Measurements from ENCODE around the gene DQX1. TPM values are rescaled to one million over a fixed set of nuclear protein-coding genes. Genes with fewer than 3 reads are reported as not detected.

Gene DQX1
- total and polyA plus RNA-seq, 2 of the 8 experiments (the other 6 are each of a cell fraction or from before 2014, with no cell fraction given) = 0.76 to 1.1 TPM

DNA sequence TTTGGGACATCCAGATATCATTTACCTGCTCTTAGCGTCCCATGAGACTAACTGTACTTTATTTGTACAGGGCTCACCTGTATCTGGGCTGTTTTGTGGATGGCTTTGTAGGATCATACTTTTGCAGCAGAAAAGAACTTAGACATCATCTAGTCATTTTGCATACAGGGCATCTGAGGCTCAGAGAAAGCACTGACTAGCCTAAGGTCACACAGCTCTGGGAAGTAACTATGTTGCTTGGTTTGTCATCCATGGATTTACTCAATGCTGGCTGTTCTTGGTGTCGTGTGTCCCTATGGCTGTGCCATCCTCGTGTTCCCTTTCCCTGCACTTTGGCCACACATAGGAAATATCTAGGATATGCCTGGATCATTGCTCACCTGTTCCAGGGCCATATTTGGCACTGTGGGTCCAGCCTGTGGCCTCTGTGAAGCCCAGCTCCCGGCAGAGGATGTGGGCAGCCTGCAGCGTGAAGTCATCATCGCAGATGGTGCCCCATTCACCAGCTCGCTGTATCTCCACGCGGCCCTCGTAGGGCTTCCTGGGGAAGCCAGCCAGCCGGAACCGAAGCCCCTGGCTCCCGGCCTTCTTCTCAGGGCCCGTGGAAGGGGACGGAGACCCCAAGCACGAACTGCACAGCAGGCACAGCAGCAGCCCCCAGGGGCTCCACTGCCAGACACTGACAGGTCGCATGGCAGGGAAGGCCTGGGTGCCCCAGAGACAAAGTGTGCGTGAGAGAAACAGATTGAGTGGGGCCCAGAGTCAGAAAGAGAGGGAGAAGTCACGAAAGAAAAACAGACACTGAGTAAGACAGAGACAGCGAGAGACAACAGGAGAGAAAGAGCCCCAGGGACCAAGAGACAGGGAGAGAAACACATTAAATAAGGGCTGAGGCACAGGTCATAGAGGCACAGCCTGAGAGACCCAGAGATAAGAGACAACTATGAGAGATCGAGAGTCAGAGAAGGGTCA, 26.2 kb upstream of the DQX1 start (continued):
- TF ChIP-seq, protein P1, sequence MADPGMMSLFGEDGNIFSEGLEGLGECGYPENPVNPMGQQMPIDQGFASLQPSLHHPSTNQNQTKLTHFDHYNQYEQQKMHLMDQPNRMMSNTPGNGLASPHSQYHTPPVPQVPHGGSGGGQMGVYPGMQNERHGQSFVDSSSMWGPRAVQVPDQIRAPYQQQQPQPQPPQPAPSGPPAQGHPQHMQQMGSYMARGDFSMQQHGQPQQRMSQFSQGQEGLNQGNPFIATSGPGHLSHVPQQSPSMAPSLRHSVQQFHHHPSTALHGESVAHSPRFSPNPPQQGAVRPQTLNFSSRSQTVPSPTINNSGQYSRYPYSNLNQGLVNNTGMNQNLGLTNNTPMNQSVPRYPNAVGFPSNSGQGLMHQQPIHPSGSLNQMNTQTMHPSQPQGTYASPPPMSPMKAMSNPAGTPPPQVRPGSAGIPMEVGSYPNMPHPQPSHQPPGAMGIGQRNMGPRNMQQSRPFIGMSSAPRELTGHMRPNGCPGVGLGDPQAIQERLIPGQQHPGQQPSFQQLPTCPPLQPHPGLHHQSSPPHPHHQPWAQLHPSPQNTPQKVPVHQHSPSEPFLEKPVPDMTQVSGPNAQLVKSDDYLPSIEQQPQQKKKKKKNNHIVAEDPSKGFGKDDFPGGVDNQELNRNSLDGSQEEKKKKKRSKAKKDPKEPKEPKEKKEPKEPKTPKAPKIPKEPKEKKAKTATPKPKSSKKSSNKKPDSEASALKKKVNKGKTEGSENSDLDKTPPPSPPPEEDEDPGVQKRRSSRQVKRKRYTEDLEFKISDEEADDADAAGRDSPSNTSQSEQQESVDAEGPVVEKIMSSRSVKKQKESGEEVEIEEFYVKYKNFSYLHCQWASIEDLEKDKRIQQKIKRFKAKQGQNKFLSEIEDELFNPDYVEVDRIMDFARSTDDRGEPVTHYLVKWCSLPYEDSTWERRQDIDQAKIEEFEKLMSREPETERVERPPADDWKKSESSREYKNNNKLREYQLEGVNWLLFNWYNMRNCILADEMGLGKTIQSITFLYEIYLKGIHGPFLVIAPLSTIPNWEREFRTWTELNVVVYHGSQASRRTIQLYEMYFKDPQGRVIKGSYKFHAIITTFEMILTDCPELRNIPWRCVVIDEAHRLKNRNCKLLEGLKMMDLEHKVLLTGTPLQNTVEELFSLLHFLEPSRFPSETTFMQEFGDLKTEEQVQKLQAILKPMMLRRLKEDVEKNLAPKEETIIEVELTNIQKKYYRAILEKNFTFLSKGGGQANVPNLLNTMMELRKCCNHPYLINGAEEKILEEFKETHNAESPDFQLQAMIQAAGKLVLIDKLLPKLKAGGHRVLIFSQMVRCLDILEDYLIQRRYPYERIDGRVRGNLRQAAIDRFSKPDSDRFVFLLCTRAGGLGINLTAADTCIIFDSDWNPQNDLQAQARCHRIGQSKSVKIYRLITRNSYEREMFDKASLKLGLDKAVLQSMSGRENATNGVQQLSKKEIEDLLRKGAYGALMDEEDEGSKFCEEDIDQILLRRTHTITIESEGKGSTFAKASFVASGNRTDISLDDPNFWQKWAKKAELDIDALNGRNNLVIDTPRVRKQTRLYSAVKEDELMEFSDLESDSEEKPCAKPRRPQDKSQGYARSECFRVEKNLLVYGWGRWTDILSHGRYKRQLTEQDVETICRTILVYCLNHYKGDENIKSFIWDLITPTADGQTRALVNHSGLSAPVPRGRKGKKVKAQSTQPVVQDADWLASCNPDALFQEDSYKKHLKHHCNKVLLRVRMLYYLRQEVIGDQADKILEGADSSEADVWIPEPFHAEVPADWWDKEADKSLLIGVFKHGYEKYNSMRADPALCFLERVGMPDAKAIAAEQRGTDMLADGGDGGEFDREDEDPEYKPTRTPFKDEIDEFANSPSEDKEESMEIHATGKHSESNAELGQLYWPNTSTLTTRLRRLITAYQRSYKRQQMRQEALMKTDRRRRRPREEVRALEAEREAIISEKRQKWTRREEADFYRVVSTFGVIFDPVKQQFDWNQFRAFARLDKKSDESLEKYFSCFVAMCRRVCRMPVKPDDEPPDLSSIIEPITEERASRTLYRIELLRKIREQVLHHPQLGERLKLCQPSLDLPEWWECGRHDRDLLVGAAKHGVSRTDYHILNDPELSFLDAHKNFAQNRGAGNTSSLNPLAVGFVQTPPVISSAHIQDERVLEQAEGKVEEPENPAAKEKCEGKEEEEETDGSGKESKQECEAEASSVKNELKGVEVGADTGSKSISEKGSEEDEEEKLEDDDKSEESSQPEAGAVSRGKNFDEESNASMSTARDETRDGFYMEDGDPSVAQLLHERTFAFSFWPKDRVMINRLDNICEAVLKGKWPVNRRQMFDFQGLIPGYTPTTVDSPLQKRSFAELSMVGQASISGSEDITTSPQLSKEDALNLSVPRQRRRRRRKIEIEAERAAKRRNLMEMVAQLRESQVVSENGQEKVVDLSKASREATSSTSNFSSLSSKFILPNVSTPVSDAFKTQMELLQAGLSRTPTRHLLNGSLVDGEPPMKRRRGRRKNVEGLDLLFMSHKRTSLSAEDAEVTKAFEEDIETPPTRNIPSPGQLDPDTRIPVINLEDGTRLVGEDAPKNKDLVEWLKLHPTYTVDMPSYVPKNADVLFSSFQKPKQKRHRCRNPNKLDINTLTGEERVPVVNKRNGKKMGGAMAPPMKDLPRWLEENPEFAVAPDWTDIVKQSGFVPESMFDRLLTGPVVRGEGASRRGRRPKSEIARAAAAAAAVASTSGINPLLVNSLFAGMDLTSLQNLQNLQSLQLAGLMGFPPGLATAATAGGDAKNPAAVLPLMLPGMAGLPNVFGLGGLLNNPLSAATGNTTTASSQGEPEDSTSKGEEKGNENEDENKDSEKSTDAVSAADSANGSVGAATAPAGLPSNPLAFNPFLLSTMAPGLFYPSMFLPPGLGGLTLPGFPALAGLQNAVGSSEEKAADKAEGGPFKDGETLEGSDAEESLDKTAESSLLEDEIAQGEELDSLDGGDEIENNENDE (IDR thresholded peaks at IDR 0.05; ENCODE audit: insufficient replicate concordance, low read length) = no peak
- TF ChIP-seq SP1 (IDR thresholded peaks at IDR 0.05; ENCODE audit: low read depth, low read length) = no peak
